Common myeloid progenitor, CD34-positive (primary cell): Measurements from ENCODE around the gene P4HA1.

Experiments
- CTCF ChIA-PET: fragments of 350-600 bp; sonication (Branson Sonifier 250); formaldehyde crosslinking; loops from one replicate; lab custom pipeline; 2021; ENCODE audit warnings: antibody characterized with exemption; lab: Charles Lee
- POLR2A ChIA-PET: fragments of 350-600 bp; sonication (Branson Sonifier 250); formaldehyde crosslinking; loops from one replicate; lab custom pipeline; 2021; ENCODE audit warnings: antibody characterized with exemption; lab: Charles Lee
- DNase-seq, 3 donors: peaks; one replicate each; pipeline versions ENCODE4 v3.0.0 to v3.0.0-alpha.2; 2013
- H3K27ac ChIP-seq, 2 experiments: 1 replicate in 1 of 2; 2 replicates in 1 of 2; pipeline ENCODE4 v1.7.0; 2013; ENCODE audit warnings: inconsistent platforms in 2 of 2, low read length in 2 of 2, mild to moderate bottlenecking in 2 of 2, low read depth in 1 of 2, moderate library complexity in 1 of 2; ENCODE audit not compliant: severe bottlenecking in 2 of 2, insufficient read depth in 1 of 2, poor library complexity in 1 of 2
- H3K27me3 ChIP-seq, 5 experiments: replicated peaks in 2 of 5; 1 replicate in 3 of 5; 2 replicates in 2 of 5; pipeline versions ENCODE4 v1.6.1 to v1.7.0; 2013; ENCODE audit warnings: low read length in 4 of 5, mild to moderate bottlenecking in 2 of 5, moderate library complexity in 2 of 5, inconsistent platforms in 1 of 5; ENCODE audit not compliant: insufficient read depth in 5 of 5, control insufficient read depth in 4 of 5
- H3K36me3 ChIP-seq, 4 experiments: 1 replicate in 2 of 4; 2 replicates in 2 of 4; pipeline versions ENCODE4 v1.6.1 to v1.7.0; 2013; ENCODE audit warnings: low read length in 3 of 4, control low read depth in 1 of 4, mild to moderate bottlenecking in 1 of 4; ENCODE audit not compliant: control insufficient read depth in 4 of 4, insufficient read depth in 4 of 4
- H3K4me1 ChIP-seq, 4 experiments: 1 replicate in 3 of 4; 2 replicates in 1 of 4; pipeline versions ENCODE4 v1.6.1 to v1.7.1; 2013; ENCODE audit warnings: low read length in 3 of 4, mild to moderate bottlenecking in 3 of 4, control low read depth in 1 of 4, inconsistent platforms in 1 of 4, moderate library complexity in 1 of 4; ENCODE audit not compliant: control insufficient read depth in 4 of 4, insufficient read depth in 4 of 4; ENCODE audit errors: control extremely low read depth in 1 of 4
- H3K4me3 ChIP-seq, 7 experiments: 1 replicate in 4 of 7; 2 replicates in 3 of 7; pipeline versions ENCODE4 v1.5.1 to v1.7.0; 2013; ENCODE audit warnings: mild to moderate bottlenecking in 7 of 7, low read length in 6 of 7, moderate library complexity in 6 of 7, inconsistent platforms in 2 of 7, low read depth in 2 of 7, control low read depth in 1 of 7; ENCODE audit not compliant: insufficient read depth in 4 of 7, control insufficient read depth in 1 of 7; ENCODE audit errors: extremely low read depth in 1 of 7
- H3K9me3 ChIP-seq, 5 experiments: 1 replicate in 4 of 5; 2 replicates in 1 of 5; pipeline versions ENCODE4 v1.6.1 to v1.7.1; 2013; ENCODE audit warnings: low read length in 4 of 5, mild to moderate bottlenecking in 2 of 5, inconsistent platforms in 1 of 5, low read depth in 1 of 5, moderate library complexity in 1 of 5; ENCODE audit not compliant: control insufficient read depth in 4 of 5, insufficient read depth in 2 of 5; ENCODE audit errors: control extremely low read depth in 1 of 5
- WGBS: methylation state at CpG from one replicate; pipeline ENCODE4 v1.1.5; 2013; ENCODE audit not compliant: insufficient coverage; 5-methylcytosine and 5-hydroxymethylcytosine counted together

The P4HA1 gene

GRCh38 chr10:73019100-73019499 lies 77.6 kb downstream of the P4HA1 start:
- H3K27ac ChIP-seq = no peak overlapping the region
- CTCF ChIA-PET = no interaction called here
- H3K4me1 ChIP-seq = no peaks in the 10 kb centered on the region
- no CpG with 5 or more reads among the region's 1 CpG for WGBS
- no peak for DNase-seq
- peaks cover 13 to 35% (median 29%) of the 10 kb centered on the region in 4 experiments for H3K36me3 ChIP-seq
- H3K27me3 ChIP-seq = no peaks in the 10 kb centered on the region
- H3K4me3 ChIP-seq = no peak overlapping the region
- POLR2A ChIA-PET = no interaction called here
- peaks cover 0 to 7% (median 0%) of the 10 kb centered on the region in 5 experiments for H3K9me3 ChIP-seq

DNA sequence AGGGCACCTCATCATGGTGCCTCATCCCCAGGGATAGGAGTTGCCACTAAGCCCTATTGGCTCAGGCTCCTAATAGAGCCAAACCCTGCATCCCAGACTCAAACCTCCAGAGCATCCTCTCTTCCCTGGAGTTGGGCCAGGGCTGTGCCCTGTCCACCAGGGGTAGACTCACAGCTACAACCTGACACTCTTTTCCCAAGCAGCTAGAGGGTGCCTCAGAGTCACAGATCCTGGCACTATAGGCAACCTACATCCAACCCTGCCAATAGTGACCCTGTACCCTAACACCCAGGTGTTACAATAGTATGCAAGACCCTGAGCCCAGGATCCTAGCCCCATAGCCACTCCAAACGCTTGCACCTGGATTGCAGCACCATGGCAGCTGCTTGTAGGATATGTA lies 78.0 kb downstream of the P4HA1 start:
- Histone ChIP-seq H3K4me3 (no peak overlapping the region), H3K9me3 (peaks cover 0 to 4% (median 0%) of the 10 kb centered on the region in 5 experiments), H3K4me1 (no peaks in the 10 kb centered on the region), H3K27ac (no peak overlapping the region), H3K27me3 (no peaks in the 10 kb centered on the region), H3K36me3 (peaks cover 13 to 35% (median 29%) of the 10 kb centered on the region in 4 experiments)
- WGBS = no CpG with 5 or more reads among the region's 1 CpG
- POLR2A ChIA-PET = no interaction called here
- no peak for DNase-seq
- CTCF ChIA-PET = no interaction called here

DNA sequence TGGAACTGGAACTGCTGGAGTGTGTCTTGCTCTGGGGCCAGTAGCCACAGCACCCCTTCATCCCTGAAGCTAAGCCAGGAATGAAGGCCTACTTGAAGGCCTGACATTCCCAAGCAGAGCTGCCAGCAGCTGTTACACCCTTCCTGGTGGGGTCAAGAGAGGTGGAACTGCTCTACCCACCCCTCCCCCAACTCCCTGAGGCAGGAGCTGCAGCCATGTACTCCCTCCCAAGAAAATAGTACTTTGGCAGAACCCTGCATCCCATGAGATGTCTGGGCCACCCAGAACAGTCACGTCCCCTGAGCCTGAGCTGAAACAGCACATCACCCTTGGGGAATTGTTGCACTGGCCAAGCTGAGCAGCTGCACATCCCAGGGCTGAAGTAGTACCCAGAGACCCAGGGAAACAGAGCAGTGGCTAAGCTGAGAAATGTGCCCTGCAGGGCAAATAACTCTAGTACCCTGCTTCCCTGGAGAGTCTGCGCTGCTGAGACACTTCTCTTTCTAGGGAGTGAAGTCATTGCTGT lies 78.6 kb downstream of the P4HA1 start:
- 94% methylated on average over 2 of the region's 2 CpGs for WGBS

GRCh38 chr10:73015779-73016178 lies 80.9 kb downstream of the P4HA1 start:
- Histone ChIP-seq H3K27me3 (no peaks in the 10 kb centered on the region), H3K36me3 (peaks cover 8 to 38% (median 29%) of the 10 kb centered on the region in 4 experiments), H3K27ac (no peak overlapping the region), H3K4me3 (no peak overlapping the region), H3K4me1 (no peaks in the 10 kb centered on the region), H3K9me3 (no peaks in the 10 kb centered on the region)
- 100% methylated on average over 1 of the region's 2 CpGs for WGBS
- CTCF ChIA-PET = no interaction called here
- POLR2A ChIA-PET = no interaction called here
- DNase-seq = no peak

More for the DNA sequence above, 78.6 kb downstream of the P4HA1 start:
- Histone ChIP-seq H3K36me3 (peaks cover 13 to 40% (median 33%) of the 10 kb centered on the region in 4 experiments), H3K27ac (no peak overlapping the region), H3K9me3 (peaks cover 0 to 3% (median 0%) of the 10 kb centered on the region in 5 experiments), H3K4me1 (no peaks in the 10 kb centered on the region), H3K27me3 (no peaks in the 10 kb centered on the region), H3K4me3 (no peak overlapping the region)
- POLR2A ChIA-PET = no interaction called here
- no peak for DNase-seq
- CTCF ChIA-PET = no interaction called here

DNA sequence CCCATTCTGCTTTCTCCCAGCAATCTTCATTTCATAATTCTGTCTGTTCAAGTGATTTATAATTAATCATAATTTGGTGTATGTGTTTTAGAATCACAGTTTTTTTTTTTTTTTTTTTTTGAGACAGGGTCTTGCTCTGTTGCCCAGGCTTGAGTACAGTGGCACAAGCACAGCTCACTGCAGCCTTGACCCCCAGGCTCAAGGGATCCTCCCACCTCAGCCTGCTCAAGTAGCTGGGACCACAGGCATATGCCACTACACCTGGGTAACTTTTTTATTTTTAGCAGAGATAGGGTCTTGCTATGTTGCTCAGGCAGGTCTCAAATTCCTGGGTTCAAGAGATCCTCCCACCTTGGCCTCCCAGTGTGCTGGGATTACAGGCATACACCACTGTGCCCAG lies 92.8 kb downstream of the P4HA1 start:
- POLR2A ChIA-PET = no interaction called here
- no peaks in the 10 kb centered on the region for H3K9me3 ChIP-seq

GRCh38 chr10:73000973-73001372 lies 95.7 kb downstream of the P4HA1 start:
- WGBS = 96% methylated on average over 3 of the region's 3 CpGs
- H3K4me1 ChIP-seq = no peaks in the 10 kb centered on the region

More for the DNA sequence above, 92.8 kb downstream of the P4HA1 start:
- H3K36me3 ChIP-seq = peaks cover 0 to 18% (median 8%) of the 10 kb centered on the region in 4 experiments
- no peak overlapping the region for H3K27ac ChIP-seq
- H3K27me3 ChIP-seq = no peaks in the 10 kb centered on the region
- no peaks in the 10 kb centered on the region for H3K4me1 ChIP-seq
- CTCF ChIA-PET = no interaction called here
- H3K4me3 ChIP-seq = no peak overlapping the region
- DNase-seq = no peak

GRCh38 chr10:72997099-72997498 lies 99.6 kb downstream of the P4HA1 start:
- Histone ChIP-seq H3K27ac (no peak overlapping the region), H3K4me1 (no peaks in the 10 kb centered on the region), H3K36me3 (no peaks in the 10 kb centered on the region), H3K4me3 (no peak overlapping the region), H3K9me3 (peaks cover 0 to 8% (median 1%) of the 10 kb centered on the region in 5 experiments), H3K27me3 (no peaks in the 10 kb centered on the region)
- ChIA-PET CTCF (interaction anchor here (0.8 kb wide), 1 partner anchor 16 kb away, joined by 3 read pairs; no protein-coding TSS in a partner anchor), POLR2A (no interaction called here)
- peak in 2 of 3 donors; percentile 1 to 13 for DNase-seq
- 100% methylated on average over 1 of the region's 2 CpGs for WGBS

More at GRCh38 chr10:73000973-73001372, 95.7 kb downstream of the P4HA1 start:
- no peak for DNase-seq
- CTCF ChIA-PET = no interaction called here
- H3K36me3 ChIP-seq = peaks cover 0 to 4% (median 1%) of the 10 kb centered on the region in 4 experiments
- H3K27ac ChIP-seq = no peak overlapping the region
- POLR2A ChIA-PET = interaction anchor here (0.5 kb wide), 1 partner anchor 175 kb away, joined by 3 read pairs; no protein-coding TSS in a partner anchor
- no peak overlapping the region for H3K4me3 ChIP-seq
- H3K27me3 ChIP-seq = no peaks in the 10 kb centered on the region
- peaks cover 0 to 8% (median 1%) of the 10 kb centered on the region in 5 experiments for H3K9me3 ChIP-seq
